Measurements from ENCODE around the gene MBTD1.

GRCh38 chr17:51272812-51273211, 13.0 kb upstream of the MBTD1 start:
- TF ChIP-seq, protein P1, sequence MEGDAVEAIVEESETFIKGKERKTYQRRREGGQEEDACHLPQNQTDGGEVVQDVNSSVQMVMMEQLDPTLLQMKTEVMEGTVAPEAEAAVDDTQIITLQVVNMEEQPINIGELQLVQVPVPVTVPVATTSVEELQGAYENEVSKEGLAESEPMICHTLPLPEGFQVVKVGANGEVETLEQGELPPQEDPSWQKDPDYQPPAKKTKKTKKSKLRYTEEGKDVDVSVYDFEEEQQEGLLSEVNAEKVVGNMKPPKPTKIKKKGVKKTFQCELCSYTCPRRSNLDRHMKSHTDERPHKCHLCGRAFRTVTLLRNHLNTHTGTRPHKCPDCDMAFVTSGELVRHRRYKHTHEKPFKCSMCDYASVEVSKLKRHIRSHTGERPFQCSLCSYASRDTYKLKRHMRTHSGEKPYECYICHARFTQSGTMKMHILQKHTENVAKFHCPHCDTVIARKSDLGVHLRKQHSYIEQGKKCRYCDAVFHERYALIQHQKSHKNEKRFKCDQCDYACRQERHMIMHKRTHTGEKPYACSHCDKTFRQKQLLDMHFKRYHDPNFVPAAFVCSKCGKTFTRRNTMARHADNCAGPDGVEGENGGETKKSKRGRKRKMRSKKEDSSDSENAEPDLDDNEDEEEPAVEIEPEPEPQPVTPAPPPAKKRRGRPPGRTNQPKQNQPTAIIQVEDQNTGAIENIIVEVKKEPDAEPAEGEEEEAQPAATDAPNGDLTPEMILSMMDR (IDR thresholded peaks at IDR 0.05), result no peak
- TF ChIP-seq EZH2 (IDR thresholded peaks at IDR 0.05) (no peak), EZH2phosphoT487 (IDR thresholded peaks at IDR 0.05) (no peak)

All from neural progenitor cell (in vitro differentiated cells).